Liver (tissue), 3 donors: Measurements from ENCODE around the gene TTYH1.
"Not testable (repeated sequence)": the region's sequence is repeated elsewhere in the genome, so short reads cannot be mapped to it uniquely, and the experiment has no call there.

Source experiments
- ATF3 ChIP-seq: IDR thresholded peaks from 2 replicates; pipeline ENCODE4 v1.6.1; 2016; ENCODE audit warnings: antibody characterized with exemption
- CTCF ChIP-seq: fragments of 150-350 bp; IDR thresholded peaks from 2 replicates; pipeline ENCODE4 v1.5.1; 2017; ENCODE audit warnings: improper control_type of control experiment, low read depth, low read length; ENCODE audit not compliant: missing input control
- EGR1 ChIP-seq, 2 donors: IDR thresholded peaks; 2 replicates each; pipeline ENCODE4 v1.6.1; 2016 to 2018; ENCODE audit warnings: antibody characterized with exemption in 2 of 2, low read depth in 2 of 2
- FOXA1 ChIP-seq: IDR thresholded peaks from 2 replicates; pipeline ENCODE4 v1.6.1; 2016; ENCODE audit warnings: antibody characterized with exemption
- GABPA ChIP-seq, 2 donors: IDR thresholded peaks in 1 of 2; conservative IDR thresholded peaks in 1 of 2; 2 replicates each; pipeline ENCODE4 v1.6.1; 2016; ENCODE audit warnings: antibody characterized with exemption in 2 of 2, mild to moderate bottlenecking in 1 of 2, moderate library complexity in 1 of 2
- HNF4A ChIP-seq, 2 donors: conservative IDR thresholded peaks; 2 replicates each; pipeline ENCODE4 v1.6.1; 2016; ENCODE audit warnings: antibody characterized with exemption in 2 of 2, mild to moderate bottlenecking in 2 of 2
- MAX ChIP-seq: IDR thresholded peaks from 2 replicates; pipeline ENCODE4 v1.6.1; 2016; ENCODE audit warnings: antibody characterized with exemption
- NR2F2 ChIP-seq: IDR thresholded peaks from 2 replicates; pipeline ENCODE4 v1.6.1; 2016; ENCODE audit warnings: antibody characterized with exemption
- RAD21 ChIP-seq, 2 donors: IDR thresholded peaks; 2 replicates each; pipeline ENCODE4 v1.6.1; 2016; ENCODE audit warnings: antibody characterized with exemption in 2 of 2, mild to moderate bottlenecking in 2 of 2
- REST ChIP-seq: IDR thresholded peaks from 2 replicates; pipeline ENCODE4 v1.6.1; 2016; ENCODE audit warnings: antibody characterized with exemption, mild to moderate bottlenecking
- RXRA ChIP-seq, 2 donors: IDR thresholded peaks; 2 replicates each; pipeline ENCODE4 v1.6.1; 2017 to 2018; ENCODE audit warnings: antibody characterized with exemption in 2 of 2, mild to moderate bottlenecking in 1 of 2
- SP1 ChIP-seq: IDR thresholded peaks from 2 replicates; pipeline ENCODE4 v1.6.1; 2018; ENCODE audit warnings: antibody characterized with exemption, mild to moderate bottlenecking
- TAF1 ChIP-seq: conservative IDR thresholded peaks from 2 replicates; pipeline ENCODE4 v1.6.1; 2016; ENCODE audit warnings: antibody characterized with exemption, mild to moderate bottlenecking
- ZBTB33 ChIP-seq: IDR thresholded peaks from 2 replicates; pipeline ENCODE4 v1.6.1; 2016; ENCODE audit warnings: antibody characterized with exemption
- donor health status: healthy.
- donor health status: healthy.

- TF ChIP-seq CTCF; RAD21 (IDR thresholded peaks at IDR 0.05); TAF1; GABPA (IDR thresholded peaks at IDR 0.05 in 1 of 2, conservative IDR thresholded peaks at IDR 0.05 in 1 of 2); HNF4A (conservative IDR thresholded peaks at IDR 0.05); ZBTB33; NR2F2; FOXA1; RXRA (IDR thresholded peaks at IDR 0.05); REST; ATF3; EGR1 (IDR thresholded peaks at IDR 0.05; ENCODE audit: low read depth in 2 of 2); SP1; MAX: not testable (repeated sequence)
These were observed 45.4 kb upstream of the TTYH1 start for GRCh38 chr19:54369688-54370433.
